NB4 (cell line): Measurements from ENCODE around the gene CFAP161.

Source experiments
- DNase-seq: peaks from one replicate; pipeline ENCODE4 v3.0.0; 2010; ENCODE audit warnings: low read depth
- H3K4me3 ChIP-seq: one replicate; pipeline ENCODE4 v1.5.1; 2011; ENCODE audit warnings: mild to moderate bottlenecking, low read depth, low read length, moderate library complexity
- MYC ChIP-seq: IDR thresholded peaks from 2 replicates; pipeline ENCODE4 v1.6.1; 2011; ENCODE audit warnings: low read depth, low read length
- POLR2A ChIP-seq: IDR thresholded peaks from 2 replicates; pipeline ENCODE4 v1.6.1; 2011; ENCODE audit warnings: mild to moderate bottlenecking; ENCODE audit not compliant: insufficient read length; ENCODE audit errors: extremely low read depth
- TF ChIP-seq, protein P1 (sequence below): IDR thresholded peaks from 2 replicates; pipeline ENCODE4 v1.6.1; 2011; ENCODE audit warnings: low read depth, low read length
- TF ChIP-seq, protein P2 (sequence below): IDR thresholded peaks from one replicate; pipeline ENCODE4 v1.5.1; 2012; ENCODE audit warnings: low read depth, low read length

Gene CFAP161

DNA sequence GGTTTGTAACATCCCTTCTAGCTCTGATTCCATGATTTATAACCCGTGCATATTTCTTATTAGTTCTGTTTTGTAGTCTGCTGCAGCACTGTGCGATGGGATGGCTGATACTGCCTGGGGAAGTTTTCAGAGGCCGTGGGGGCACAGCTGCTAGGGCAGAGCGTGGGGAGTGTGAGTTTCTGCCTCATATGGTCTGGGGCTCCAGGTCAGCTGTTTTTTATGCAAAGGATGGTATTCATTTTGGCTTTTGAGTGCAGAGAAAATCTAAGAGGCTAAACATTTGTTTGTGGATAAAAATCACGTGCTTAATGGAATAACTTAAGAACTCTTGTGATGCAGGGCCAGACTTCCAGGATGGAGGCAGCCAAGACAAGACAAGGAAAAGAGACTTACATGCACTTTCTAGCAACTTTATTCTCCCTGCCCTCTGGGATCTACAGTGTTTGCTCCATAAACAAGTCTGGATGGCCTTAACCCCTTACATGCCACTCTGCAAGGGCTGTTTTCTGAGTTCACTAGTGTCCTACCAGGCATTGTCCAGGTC lies 45.5 kb upstream of the CFAP161 start:
- TF ChIP-seq, protein P1, sequence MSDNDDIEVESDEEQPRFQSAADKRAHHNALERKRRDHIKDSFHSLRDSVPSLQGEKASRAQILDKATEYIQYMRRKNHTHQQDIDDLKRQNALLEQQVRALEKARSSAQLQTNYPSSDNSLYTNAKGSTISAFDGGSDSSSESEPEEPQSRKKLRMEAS, result no peak
- TF ChIP-seq MYC, result no peak
- no peak for TF ChIP-seq POLR2A
- TF ChIP-seq, protein P2, sequence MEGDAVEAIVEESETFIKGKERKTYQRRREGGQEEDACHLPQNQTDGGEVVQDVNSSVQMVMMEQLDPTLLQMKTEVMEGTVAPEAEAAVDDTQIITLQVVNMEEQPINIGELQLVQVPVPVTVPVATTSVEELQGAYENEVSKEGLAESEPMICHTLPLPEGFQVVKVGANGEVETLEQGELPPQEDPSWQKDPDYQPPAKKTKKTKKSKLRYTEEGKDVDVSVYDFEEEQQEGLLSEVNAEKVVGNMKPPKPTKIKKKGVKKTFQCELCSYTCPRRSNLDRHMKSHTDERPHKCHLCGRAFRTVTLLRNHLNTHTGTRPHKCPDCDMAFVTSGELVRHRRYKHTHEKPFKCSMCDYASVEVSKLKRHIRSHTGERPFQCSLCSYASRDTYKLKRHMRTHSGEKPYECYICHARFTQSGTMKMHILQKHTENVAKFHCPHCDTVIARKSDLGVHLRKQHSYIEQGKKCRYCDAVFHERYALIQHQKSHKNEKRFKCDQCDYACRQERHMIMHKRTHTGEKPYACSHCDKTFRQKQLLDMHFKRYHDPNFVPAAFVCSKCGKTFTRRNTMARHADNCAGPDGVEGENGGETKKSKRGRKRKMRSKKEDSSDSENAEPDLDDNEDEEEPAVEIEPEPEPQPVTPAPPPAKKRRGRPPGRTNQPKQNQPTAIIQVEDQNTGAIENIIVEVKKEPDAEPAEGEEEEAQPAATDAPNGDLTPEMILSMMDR, result no peak
- DNase-seq, result no peak
- no peak overlapping the region for H3K4me3 ChIP-seq

GRCh38 chr15:81091889-81092558 lies 42.0 kb upstream of the CFAP161 start:
- DNase-seq, result no peak
- H3K4me3 ChIP-seq, result no peak overlapping the region
- TF ChIP-seq MYC (no peak), POLR2A (no peak)
- TF ChIP-seq, protein P2, result no peak
- TF ChIP-seq, protein P1, result no peak

DNA sequence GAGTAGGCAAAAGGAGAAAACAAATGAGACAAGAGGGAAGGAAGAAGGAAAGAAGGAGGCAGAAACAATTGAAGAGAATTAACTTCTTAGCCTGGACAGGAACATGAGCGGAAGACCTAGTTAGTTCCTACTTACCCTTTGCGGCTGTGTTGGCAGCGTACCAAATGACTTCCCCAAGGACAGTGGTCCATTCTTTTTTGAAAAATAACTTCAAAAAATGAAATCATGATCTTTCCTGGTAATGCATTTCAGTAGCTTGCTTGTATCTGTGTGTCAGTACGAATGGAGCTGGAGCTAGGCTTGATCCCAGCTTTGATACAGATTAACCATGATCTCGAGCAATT lies 41.5 kb upstream of the CFAP161 start:
- peak; percentile 9 for DNase-seq
- no peak overlapping the region for H3K4me3 ChIP-seq

DNA sequence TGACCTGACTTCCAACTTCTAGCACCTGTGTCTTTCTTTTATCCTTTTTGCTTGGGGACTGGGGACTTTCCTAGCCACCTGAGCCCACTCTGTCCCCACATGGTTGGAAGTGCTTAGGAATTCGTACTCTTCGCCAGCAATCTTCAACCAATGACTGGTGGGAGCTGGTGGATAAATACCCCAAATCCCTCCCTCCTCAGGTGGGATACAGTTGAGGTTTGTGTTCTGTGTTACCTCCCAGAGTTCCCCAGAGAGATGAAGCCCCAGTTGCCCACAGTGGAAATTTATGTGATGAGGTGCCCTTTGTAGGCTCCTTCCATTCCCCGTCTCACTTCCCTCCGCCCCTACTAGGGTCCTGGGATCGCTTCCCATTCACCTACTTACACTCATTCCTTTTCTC lies 40.1 kb upstream of the CFAP161 start:
- TF ChIP-seq MYC (no peak), POLR2A (no peak)
- TF ChIP-seq, protein P2, result no peak
- TF ChIP-seq, protein P1, result no peak
- H3K4me3 ChIP-seq, result no peak overlapping the region
- DNase-seq, result no peak

More for the DNA sequence above, 41.5 kb upstream of the CFAP161 start:
- TF ChIP-seq MYC (no peak), POLR2A (no peak)
- TF ChIP-seq, protein P2, result no peak
- TF ChIP-seq, protein P1, result no peak

DNA sequence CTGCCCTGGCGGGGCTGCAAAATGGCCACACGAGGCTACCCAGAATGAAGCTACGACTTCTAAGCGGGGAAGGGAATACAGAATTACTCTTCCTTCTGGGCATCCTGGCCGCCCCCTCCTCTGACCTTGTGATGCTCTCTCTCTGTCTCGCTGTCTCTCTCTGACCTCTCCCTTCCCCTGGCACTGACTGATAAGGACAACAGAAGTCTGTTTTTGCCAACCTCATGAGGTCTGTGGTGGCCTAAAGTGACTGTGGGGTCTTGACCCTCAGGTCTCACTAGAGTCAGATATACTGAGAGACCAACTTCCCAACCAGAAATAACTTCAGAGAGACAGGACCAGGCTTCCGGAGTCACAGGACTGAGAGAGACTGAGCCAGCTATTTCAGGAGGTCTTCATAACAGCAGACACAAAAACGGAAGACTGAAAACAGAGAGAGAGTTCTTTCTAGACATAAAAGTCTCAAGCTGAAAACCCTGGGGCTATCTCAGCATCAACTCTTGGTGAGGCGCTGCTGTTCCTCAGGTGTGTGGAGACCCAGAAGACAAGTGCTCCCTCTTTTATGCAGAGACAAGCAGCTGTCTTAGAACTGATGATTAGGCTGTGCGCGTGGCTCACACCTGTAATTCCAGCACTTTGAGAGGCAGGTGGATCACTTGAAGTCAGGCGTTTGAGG lies 38.2 kb upstream of the CFAP161 start:
- H3K4me3 ChIP-seq, result no peak overlapping the region
- no peak for DNase-seq
- TF ChIP-seq, protein P2, result no peak
- no peak for TF ChIP-seq POLR2A
- no peak for TF ChIP-seq MYC
- TF ChIP-seq, protein P1, result no peak
